ENCODE data around the gene PAQR5.

Gene PAQR5

GRCh38 chr15:69410248-69410874, 111.6 kb downstream of the PAQR5 start:
- CTCF ChIA-PET: interaction anchor here (0.8 to 2.1 kb wide), 4 partner anchors 16 to 352 kb away, joined by 3 to 7 read pairs (median 4); partner anchors contain the start of gene GLCE
- H3K27ac ChIP-seq (ENCODE audit: insufficient read depth in 1 of 2, low read depth in 1 of 2, low read length in 2 of 2, poor library complexity in 1 of 2, severe bottlenecking in 2 of 2): no peak overlapping the region
- peak; percentile 58 to 75 (median 71) for DNase-seq
- peaks cover 3 to 9% (median 6%) of the 10 kb centered on the region in 4 experiments for H3K4me1 ChIP-seq (ENCODE audit: control extremely low read depth in 1 of 4, control insufficient read depth in 4 of 4, insufficient read depth in 4 of 4, low read length in 3 of 4)
- H3K9me3 ChIP-seq (ENCODE audit: control extremely low read depth in 1 of 5, control insufficient read depth in 4 of 5, insufficient read depth in 2 of 5, low read depth in 1 of 5, low read length in 4 of 5): no peaks in the 10 kb centered on the region
- WGBS (ENCODE audit: insufficient coverage): 47% methylated on average over 9 of the region's 9 CpGs
- H3K36me3 ChIP-seq (ENCODE audit: control insufficient read depth in 4 of 4, insufficient read depth in 4 of 4, low read length in 3 of 4): no peaks in the 10 kb centered on the region
- no peaks in the 10 kb centered on the region for H3K27me3 ChIP-seq (replicated peaks in 2 of 5; ENCODE audit: control insufficient read depth in 4 of 5, insufficient read depth in 5 of 5, low read length in 4 of 5)
- POLR2A ChIA-PET: interaction anchor here (0.6 kb wide), 1 partner anchor 362 kb away, joined by 4 read pairs; no protein-coding TSS in a partner anchor
- H3K4me3 ChIP-seq (ENCODE audit: control insufficient read depth in 1 of 7, extremely low read depth in 1 of 7, insufficient read depth in 4 of 7, low read depth in 2 of 7, low read length in 6 of 7): no peak overlapping the region

GRCh38 chr15:69412274-69412673, 113.6 kb downstream of the PAQR5 start:
- ChIA-PET POLR2A (no interaction called here), CTCF (interaction anchor here (0.9 to 2.0 kb wide), 9 partner anchors 9 to 355 kb away, joined by 3 to 7 read pairs (median 3); no protein-coding TSS in a partner anchor)
- DNase-seq: no peak
- H3K4me1 ChIP-seq (ENCODE audit: control extremely low read depth in 1 of 4, control insufficient read depth in 4 of 4, insufficient read depth in 4 of 4, low read length in 3 of 4): peaks cover 3 to 16% (median 9%) of the 10 kb centered on the region in 4 experiments
- no peaks in the 10 kb centered on the region for H3K27me3 ChIP-seq (replicated peaks in 2 of 5; ENCODE audit: control insufficient read depth in 4 of 5, insufficient read depth in 5 of 5, low read length in 4 of 5)
- no peak overlapping the region for H3K4me3 ChIP-seq (ENCODE audit: control insufficient read depth in 1 of 7, extremely low read depth in 1 of 7, insufficient read depth in 4 of 7, low read depth in 2 of 7, low read length in 6 of 7)
- H3K27ac ChIP-seq (ENCODE audit: insufficient read depth in 1 of 2, low read depth in 1 of 2, low read length in 2 of 2, poor library complexity in 1 of 2, severe bottlenecking in 2 of 2): no peak overlapping the region
- no peaks in the 10 kb centered on the region for H3K9me3 ChIP-seq (ENCODE audit: control extremely low read depth in 1 of 5, control insufficient read depth in 4 of 5, insufficient read depth in 2 of 5, low read depth in 1 of 5, low read length in 4 of 5)
- H3K36me3 ChIP-seq (ENCODE audit: control insufficient read depth in 4 of 4, insufficient read depth in 4 of 4, low read length in 3 of 4): no peaks in the 10 kb centered on the region

- DNase-seq: no peak
- Histone ChIP-seq H3K9me3 (ENCODE audit: control extremely low read depth in 1 of 5, control insufficient read depth in 4 of 5, insufficient read depth in 2 of 5, low read depth in 1 of 5, low read length in 4 of 5) (no peaks in the 10 kb centered on the region), H3K4me3 (ENCODE audit: control insufficient read depth in 1 of 7, extremely low read depth in 1 of 7, insufficient read depth in 4 of 7, low read depth in 2 of 7, low read length in 6 of 7) (no peak overlapping the region), H3K4me1 (ENCODE audit: control extremely low read depth in 1 of 4, control insufficient read depth in 4 of 4, insufficient read depth in 4 of 4, low read length in 3 of 4) (peaks cover 3 to 16% (median 9%) of the 10 kb centered on the region in 4 experiments), H3K36me3 (ENCODE audit: control insufficient read depth in 4 of 4, insufficient read depth in 4 of 4, low read length in 3 of 4) (peaks cover 0 to under 1% (median 0%) of the 10 kb centered on the region in 4 experiments), H3K27ac (ENCODE audit: insufficient read depth in 1 of 2, low read depth in 1 of 2, low read length in 2 of 2, poor library complexity in 1 of 2, severe bottlenecking in 2 of 2) (no peak overlapping the region), H3K27me3 (replicated peaks in 2 of 5; ENCODE audit: control insufficient read depth in 4 of 5, insufficient read depth in 5 of 5, low read length in 4 of 5) (no peaks in the 10 kb centered on the region)
- WGBS (ENCODE audit: insufficient coverage): 80% methylated on average over 1 of the region's 1 CpG
- CTCF ChIA-PET: interaction anchor here (0.9 to 1.5 kb wide), 6 partner anchors 9 to 355 kb away, joined by 3 to 6 read pairs (median 3); no protein-coding TSS in a partner anchor
- POLR2A ChIA-PET: no interaction called here
These were observed 114.0 kb downstream of the PAQR5 start for GRCh38 chr15:69412701-69413100.

- no peaks in the 10 kb centered on the region for H3K9me3 ChIP-seq (ENCODE audit: control extremely low read depth in 1 of 5, control insufficient read depth in 4 of 5, insufficient read depth in 2 of 5, low read depth in 1 of 5, low read length in 4 of 5)
- peak; percentile 96 to 97 (median 97) for DNase-seq
- under 1% methylated on average over 47 of the region's 78 CpGs for WGBS (ENCODE audit: insufficient coverage)
- H3K36me3 ChIP-seq (ENCODE audit: control insufficient read depth in 4 of 4, insufficient read depth in 4 of 4, low read length in 3 of 4): peaks cover 3 to 13% (median 5%) of the 10 kb centered on the region in 4 experiments
- ChIA-PET POLR2A (interaction anchor here (1.8 kb wide), 1 partner anchor 38 kb away, joined by 11 read pairs; the partner anchor contains the start of gene RPLP1), CTCF (interaction anchor here (1.2 to 1.4 kb wide), 2 partner anchors 9 to 357 kb away, joined by 3 read pairs; no protein-coding TSS in a partner anchor)
- H3K27ac ChIP-seq (ENCODE audit: insufficient read depth in 1 of 2, low read depth in 1 of 2, low read length in 2 of 2, poor library complexity in 1 of 2, severe bottlenecking in 2 of 2): peak within 1 kb of the TSS; percentile 15 to 32
- H3K4me1 ChIP-seq (ENCODE audit: control extremely low read depth in 1 of 4, control insufficient read depth in 4 of 4, insufficient read depth in 4 of 4, low read length in 3 of 4): peaks cover 3 to 16% (median 9%) of the 10 kb centered on the region in 4 experiments
- H3K4me3 ChIP-seq (ENCODE audit: control insufficient read depth in 1 of 7, extremely low read depth in 1 of 7, insufficient read depth in 4 of 7, low read depth in 2 of 7, low read length in 6 of 7): peak within 1 kb of the TSS; percentile 88 to 94 (median 93)
- H3K27me3 ChIP-seq (replicated peaks in 2 of 5; ENCODE audit: control insufficient read depth in 4 of 5, insufficient read depth in 5 of 5, low read length in 4 of 5): no peaks in the 10 kb centered on the region
These were observed 115.3 kb downstream of the PAQR5 start, which contains the start of gene KIF23 for GRCh38 chr15:69413822-69414700. TSS of gene KIF23 (plus strand) at chr15:69414349. CDS start at chr15:69414466, 117 bp downstream.

GRCh38 chr15:69414701-69415167, 116.0 kb downstream of the PAQR5 start:
- CTCF ChIA-PET: interaction anchor here (1.4 kb wide), 1 partner anchor 9 kb away, joined by 3 read pairs; no protein-coding TSS in a partner anchor
- 0% methylated on average over 21 of the region's 29 CpGs for WGBS (ENCODE audit: insufficient coverage)
- POLR2A ChIA-PET: interaction anchor here (1.8 kb wide), 1 partner anchor 38 kb away, joined by 11 read pairs; the partner anchor contains the start of gene RPLP1
- Histone ChIP-seq H3K36me3 (ENCODE audit: control insufficient read depth in 4 of 4, insufficient read depth in 4 of 4, low read length in 3 of 4) (peaks cover 3 to 19% (median 8%) of the 10 kb centered on the region in 4 experiments), H3K27ac (ENCODE audit: insufficient read depth in 1 of 2, low read depth in 1 of 2, low read length in 2 of 2, poor library complexity in 1 of 2, severe bottlenecking in 2 of 2) (peak overlapping the region; percentile 15 to 32), H3K4me3 (ENCODE audit: control insufficient read depth in 1 of 7, extremely low read depth in 1 of 7, insufficient read depth in 4 of 7, low read depth in 2 of 7, low read length in 6 of 7) (peak overlapping the region; percentile 88 to 94 (median 93)), H3K9me3 (ENCODE audit: control extremely low read depth in 1 of 5, control insufficient read depth in 4 of 5, insufficient read depth in 2 of 5, low read depth in 1 of 5, low read length in 4 of 5) (no peaks in the 10 kb centered on the region), H3K27me3 (replicated peaks in 2 of 5; ENCODE audit: control insufficient read depth in 4 of 5, insufficient read depth in 5 of 5, low read length in 4 of 5) (no peaks in the 10 kb centered on the region), H3K4me1 (ENCODE audit: control extremely low read depth in 1 of 4, control insufficient read depth in 4 of 4, insufficient read depth in 4 of 4, low read length in 3 of 4) (peaks cover 3 to 16% (median 9%) of the 10 kb centered on the region in 4 experiments)
- DNase-seq: peak in 1 of 3 donors; percentile 40

GRCh38 chr15:69415381-69415780, 116.7 kb downstream of the PAQR5 start:
- peaks cover 3 to 16% (median 9%) of the 10 kb centered on the region in 4 experiments for H3K4me1 ChIP-seq (ENCODE audit: control extremely low read depth in 1 of 4, control insufficient read depth in 4 of 4, insufficient read depth in 4 of 4, low read length in 3 of 4)
- DNase-seq: no peak
- peak overlapping the region in 1 of 2 experiments; percentile 1 for H3K27ac ChIP-seq (ENCODE audit: insufficient read depth in 1 of 2, low read depth in 1 of 2, low read length in 2 of 2, poor library complexity in 1 of 2, severe bottlenecking in 2 of 2)
- H3K27me3 ChIP-seq (replicated peaks in 2 of 5; ENCODE audit: control insufficient read depth in 4 of 5, insufficient read depth in 5 of 5, low read length in 4 of 5): no peaks in the 10 kb centered on the region
- H3K36me3 ChIP-seq (ENCODE audit: control insufficient read depth in 4 of 4, insufficient read depth in 4 of 4, low read length in 3 of 4): peaks cover 6 to 23% (median 9%) of the 10 kb centered on the region in 4 experiments
- WGBS (ENCODE audit: insufficient coverage): 100% methylated on average over 2 of the region's 3 CpGs
- no peaks in the 10 kb centered on the region for H3K9me3 ChIP-seq (ENCODE audit: control extremely low read depth in 1 of 5, control insufficient read depth in 4 of 5, insufficient read depth in 2 of 5, low read depth in 1 of 5, low read length in 4 of 5)
- peak overlapping the region in 4 of 7 experiments; percentile 88 to 94 (median 93) for H3K4me3 ChIP-seq (ENCODE audit: control insufficient read depth in 1 of 7, extremely low read depth in 1 of 7, insufficient read depth in 4 of 7, low read depth in 2 of 7, low read length in 6 of 7)
- POLR2A ChIA-PET: interaction anchor here (0.6 to 1.8 kb wide), 3 partner anchors 37 to 998 kb away, joined by 3 to 11 read pairs (median 3); partner anchors contain the start of gene RPLP1
- CTCF ChIA-PET: interaction anchor here (1.7 kb wide), 1 partner anchor 48 kb away, joined by 3 read pairs; no protein-coding TSS in a partner anchor
